ENCODE results near the gene BICD1. TPM values are rescaled to one million over a fixed set of nuclear protein-coding genes. Genes with fewer than 3 reads are reported as not detected.

BICD1 gene
- total and polyA plus RNA-seq, 2 of the 13 experiments (the other 11 are each of a cell fraction or from before 2014, with no cell fraction given), result 4.5 to 5.2 TPM

DNA sequence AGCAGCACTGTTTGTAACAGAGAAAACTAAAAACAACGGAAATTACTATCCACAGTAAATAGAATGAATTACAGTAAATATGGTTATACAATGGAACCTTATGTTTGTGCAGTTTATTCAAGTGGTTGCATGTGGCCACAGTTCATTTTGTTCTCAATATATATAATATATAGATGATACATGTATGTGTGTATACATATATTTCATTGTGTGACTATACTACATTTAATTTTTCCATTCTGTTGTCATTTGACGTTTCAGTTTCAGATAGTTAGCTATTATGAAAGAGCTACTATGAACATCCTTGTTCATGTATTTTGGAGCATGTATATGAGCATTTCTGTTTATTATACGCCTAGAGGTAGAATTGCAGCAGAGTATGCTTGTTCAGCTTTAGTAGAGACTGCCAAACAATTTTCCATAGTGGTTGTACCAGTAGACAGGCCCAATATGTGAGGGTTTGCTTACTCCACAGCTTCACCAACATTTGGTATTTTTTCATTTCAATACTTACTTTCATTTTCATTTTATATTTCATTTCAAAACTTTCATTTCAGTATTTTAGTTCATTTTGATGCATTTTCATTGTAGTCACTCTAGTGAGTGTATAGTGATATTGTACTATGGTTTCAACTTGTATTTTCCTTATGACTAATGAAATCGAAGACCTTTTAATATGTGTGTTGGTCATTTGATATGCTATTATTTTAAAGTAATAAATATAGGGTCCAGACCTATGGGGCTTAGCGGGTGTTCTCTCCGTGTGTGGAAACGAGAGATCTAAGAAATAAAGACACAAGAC is 151.2 kb downstream of the BICD1 start:
- no peak overlapping the region for H3K9ac ChIP-seq (ENCODE audit: insufficient read depth, low read depth, low read length)
- TF ChIP-seq MAFG (CRISPR knock-in tag; IDR thresholded peaks at IDR 0.05) (no peak), FOXO1 (CRISPR knock-in tag; IDR thresholded peaks at IDR 0.05) (no peak), FOSL2 (CRISPR knock-in tag; IDR thresholded peaks at IDR 0.05) (no peak), GTF3A (CRISPR knock-in tag; conservative IDR thresholded peaks at IDR 0.05) (no peak), ZNF431 (CRISPR knock-in tag; IDR thresholded peaks at IDR 0.05; ENCODE audit: borderline replicate concordance, low read depth) (no peak), SAFB2 (CRISPR knock-in tag; IDR thresholded peaks at IDR 0.05; ENCODE audit: borderline replicate concordance, low read depth) (no peak), ZNF773 (CRISPR knock-in tag; IDR thresholded peaks at IDR 0.05; ENCODE audit: borderline replicate concordance) (no peak)
- TF ChIP-seq, protein P1, sequence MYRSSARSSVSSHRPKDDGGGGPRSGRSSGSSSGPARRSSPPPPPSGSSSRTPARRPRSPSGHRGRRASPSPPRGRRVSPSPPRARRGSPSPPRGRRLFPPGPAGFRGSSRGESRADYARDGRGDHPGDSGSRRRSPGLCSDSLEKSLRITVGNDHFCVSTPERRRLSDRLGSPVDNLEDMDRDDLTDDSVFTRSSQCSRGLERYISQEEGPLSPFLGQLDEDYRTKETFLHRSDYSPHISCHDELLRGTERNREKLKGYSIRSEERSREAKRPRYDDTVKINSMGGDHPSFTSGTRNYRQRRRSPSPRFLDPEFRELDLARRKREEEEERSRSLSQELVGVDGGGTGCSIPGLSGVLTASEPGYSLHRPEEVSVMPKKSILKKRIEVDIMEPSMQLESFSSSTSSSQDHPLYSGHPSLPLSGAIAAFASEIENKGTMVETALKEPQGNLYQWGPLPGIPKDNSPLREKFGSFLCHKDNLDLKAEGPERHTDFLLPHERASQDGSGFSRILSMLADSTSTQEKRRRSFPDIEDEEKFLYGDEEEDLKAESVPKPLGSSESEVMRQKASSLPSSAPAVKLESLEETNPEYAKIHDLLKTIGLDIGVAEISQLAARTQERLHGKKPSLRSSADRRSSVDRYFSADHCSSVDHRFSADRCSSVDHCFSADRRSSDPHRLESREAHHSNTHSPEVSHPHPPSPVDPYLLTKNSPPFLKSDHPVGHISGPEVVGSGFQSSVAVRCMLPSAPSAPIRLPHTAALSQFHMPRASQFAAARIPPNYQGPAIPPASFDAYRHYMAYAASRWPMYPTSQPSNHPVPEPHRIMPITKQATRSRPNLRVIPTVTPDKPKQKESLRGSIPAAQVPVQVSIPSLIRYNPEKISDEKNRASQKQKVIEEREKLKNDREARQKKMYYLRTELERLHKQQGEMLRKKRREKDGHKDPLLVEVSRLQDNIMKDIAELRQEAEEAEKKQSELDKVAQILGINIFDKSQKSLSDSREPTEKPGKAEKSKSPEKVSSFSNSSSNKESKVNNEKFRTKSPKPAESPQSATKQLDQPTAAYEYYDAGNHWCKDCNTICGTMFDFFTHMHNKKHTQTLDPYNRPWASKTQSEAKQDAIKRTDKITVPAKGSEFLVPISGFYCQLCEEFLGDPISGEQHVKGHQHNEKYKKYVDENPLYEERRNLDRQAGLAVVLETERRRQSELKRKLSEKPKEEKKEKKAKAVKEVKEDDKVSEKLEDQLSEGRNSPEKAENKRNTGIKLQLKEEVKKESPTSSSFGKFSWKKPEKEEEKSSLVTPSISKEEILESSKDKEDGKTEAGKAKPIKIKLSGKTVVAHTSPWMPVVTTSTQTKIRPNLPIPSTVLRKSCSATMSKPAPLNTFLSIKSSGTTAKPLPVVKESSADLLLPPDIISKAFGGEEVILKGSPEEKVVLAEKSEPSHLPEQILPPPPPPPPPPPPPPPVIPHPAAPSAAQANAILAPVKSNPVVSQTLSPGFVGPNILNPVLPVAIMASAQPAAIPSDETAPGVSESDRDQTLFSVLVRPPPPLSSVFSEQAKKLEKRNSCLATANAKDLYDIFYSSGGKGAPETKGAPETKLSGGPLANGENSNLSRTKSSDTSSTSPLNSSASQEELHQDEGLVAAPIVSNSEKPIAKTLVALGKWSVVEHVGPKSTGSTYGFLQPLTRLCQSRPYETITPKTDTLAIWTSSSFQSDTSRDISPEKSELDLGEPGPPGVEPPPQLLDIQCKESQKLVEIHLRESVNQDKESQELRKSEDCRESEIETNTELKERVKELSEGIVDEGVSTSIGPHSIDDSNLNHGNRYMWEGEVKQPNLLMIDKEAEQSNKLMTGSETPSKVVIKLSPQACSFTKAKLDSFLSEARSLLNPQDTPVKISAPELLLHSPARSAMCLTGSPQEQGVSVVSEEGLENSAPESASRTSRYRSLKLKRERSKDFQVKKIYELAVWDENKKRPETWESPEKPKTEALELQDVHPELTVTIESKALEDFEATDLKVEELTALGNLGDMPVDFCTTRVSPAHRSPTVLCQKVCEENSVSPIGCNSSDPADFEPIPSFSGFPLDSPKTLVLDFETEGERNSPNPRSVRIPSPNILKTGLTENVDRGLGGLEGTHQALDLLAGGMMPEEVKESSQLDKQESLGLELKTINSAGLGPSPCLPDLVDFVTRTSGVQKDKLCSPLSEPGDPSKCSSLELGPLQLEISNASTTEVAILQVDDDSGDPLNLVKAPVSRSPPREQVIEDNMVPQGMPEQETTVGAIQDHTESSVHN (CRISPR knock-in tag; IDR thresholded peaks at IDR 0.05), result no peak
- in situ Hi-C loops (cut with HindIII; ENCODE audit: extremely low pct_ligation_motif_present, low pct_unique_long_range_greater_than_20kb) (no loop called here), intact Hi-C loops (cut with micrococcal nuclease; ENCODE audit: unreplicated experiment) (no loop called here)
- no peaks in the 10 kb centered on the region for H4K20me1 ChIP-seq (ENCODE audit: insufficient read depth, low read length)
- FAIRE-seq (no peak), DNase-seq (ENCODE audit: low spot score) (no peak), ATAC-seq (no peak)
- ChIA-PET POLR2A (no interaction called here), CTCF (ENCODE audit: low intra/inter-chr PET ratio, low total read pairs) (no interaction called here)
- BruUV-seq (replicated peaks), result no TSS peak
- H3K4me3 ChIP-seq (replicated peaks in 1 of 3; ENCODE audit: insufficient read depth in 1 of 3, low read depth in 2 of 3, low read length in 3 of 3), result no peak overlapping the region
- H3K79me2 ChIP-seq (ENCODE audit: insufficient read depth, low read length), result no peaks in the 10 kb centered on the region
- no peak overlapping the region for H3K4me2 ChIP-seq (ENCODE audit: low read depth, low read length)
- H3K9me3 ChIP-seq (ENCODE audit: low read length), result no peaks in the 10 kb centered on the region
- no peaks in the 10 kb centered on the region for H3K27me3 ChIP-seq (ENCODE audit: control insufficient read depth in 1 of 2, insufficient read depth in 2 of 2, low read length in 2 of 2)
- no peaks in the 10 kb centered on the region for H3K36me3 ChIP-seq (replicated peaks in 1 of 2; ENCODE audit: control insufficient read depth in 1 of 2, insufficient read depth in 2 of 2, low read length in 2 of 2)
- no peak overlapping the region for H2AFZ ChIP-seq (ENCODE audit: low read length)
- 93% methylated on average over 7 of the region's 7 CpGs for WGBS (ENCODE audit: low lambda C conversion rate)
- H3K4me1 ChIP-seq (ENCODE audit: insufficient read depth, low read length), result no peaks in the 10 kb centered on the region
- H3K27ac ChIP-seq (ENCODE audit: extremely low read length, insufficient read depth, low read length), result no peak overlapping the region

All from HepG2 (cell line).